K562 treated with DMSO at 1 percent for 4 hours (cell line): ENCODE measurements around the gene GNPDA1. TPM values are rescaled to one million over a fixed set of nuclear protein-coding genes. Genes with fewer than 3 reads are reported as not detected.

Experiments
- total RNA-seq: library from RNA; unstranded; fragments of 300-600 nt; gene quantifications from 2 replicates; pipeline ENCODE4 v1.2.3, GENCODE V29; 2022; ENCODE audit not compliant: insufficient read depth

Gene GNPDA1
- total RNA-seq, result 29.1 and 53.2 TPM in 2 replicates

DNA sequence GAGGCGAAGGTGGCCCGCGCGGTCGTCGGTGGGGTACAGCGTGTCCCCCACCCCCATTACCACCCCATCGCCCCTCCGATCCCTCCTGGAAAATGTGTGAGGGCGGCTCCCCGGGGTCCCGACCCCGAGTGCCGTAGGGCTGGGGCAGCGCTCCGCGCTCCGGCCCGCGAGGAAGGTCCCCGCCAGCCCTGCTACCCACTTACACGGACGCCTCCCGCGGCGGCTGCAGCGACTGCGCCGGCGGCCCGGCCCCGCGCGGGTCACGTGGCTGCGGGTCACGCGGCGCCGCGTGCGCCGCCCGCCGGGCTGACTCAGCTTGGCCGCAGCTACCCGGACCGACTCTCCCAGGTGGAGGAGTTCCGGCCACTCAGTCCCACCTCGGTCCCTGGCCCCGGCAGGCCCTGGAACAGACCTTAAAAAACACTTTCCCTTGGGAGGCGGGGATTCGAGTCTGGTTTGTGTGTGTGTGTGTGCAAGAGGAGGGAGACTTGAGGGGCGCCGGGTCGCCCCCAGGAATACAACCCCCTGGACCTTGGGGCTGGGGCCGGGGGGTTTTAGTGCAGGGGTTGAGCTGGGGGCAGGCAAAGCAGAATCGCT is at the start of gene GNPDA1:
TSS of gene GNPDA1 (minus strand) at position 236 of the 597 bp plus-strand sequence. CDS start 992 bp downstream, outside the sequence.

DNA sequence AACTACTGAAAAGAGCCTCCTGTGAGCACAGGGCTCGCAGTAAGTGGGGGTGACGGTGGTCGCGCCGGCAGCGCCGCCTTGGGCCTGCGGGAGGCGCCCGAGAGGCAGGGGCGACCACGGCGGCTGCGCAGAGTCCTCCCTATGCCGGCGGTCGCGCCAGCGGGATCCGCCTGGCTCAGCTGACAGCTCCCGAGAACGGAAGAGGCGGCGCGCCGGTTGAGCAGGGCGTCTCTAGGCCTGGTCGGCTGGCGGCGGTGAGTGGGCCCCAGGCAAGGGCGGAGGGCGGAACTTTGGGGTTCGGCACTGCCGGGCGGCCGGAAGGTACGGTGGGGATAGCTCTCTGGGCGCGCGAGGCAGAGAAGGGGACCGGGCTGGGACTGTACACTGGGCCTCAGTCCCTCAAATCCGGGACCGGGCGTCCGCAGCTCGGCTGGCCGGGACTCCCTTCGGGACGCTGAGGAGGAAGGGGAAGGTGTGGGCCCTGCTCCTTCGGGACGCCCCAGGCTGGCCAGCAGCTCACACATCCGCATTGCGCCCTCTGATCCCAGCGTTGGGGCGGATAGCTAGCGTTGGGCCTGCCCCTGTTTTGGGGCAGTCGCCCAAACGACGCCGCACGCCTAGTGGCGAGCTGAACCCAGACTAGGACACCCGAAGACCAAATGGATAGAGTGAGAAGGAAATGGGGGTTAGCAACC is 43.8 kb downstream of the GNPDA1 start, which contains the start of gene RNF14:
TSS of gene RNF14 (plus strand) at position 192 of the 695 bp plus-strand sequence. CDS start 4,484 bp downstream, outside the sequence.

DNA sequence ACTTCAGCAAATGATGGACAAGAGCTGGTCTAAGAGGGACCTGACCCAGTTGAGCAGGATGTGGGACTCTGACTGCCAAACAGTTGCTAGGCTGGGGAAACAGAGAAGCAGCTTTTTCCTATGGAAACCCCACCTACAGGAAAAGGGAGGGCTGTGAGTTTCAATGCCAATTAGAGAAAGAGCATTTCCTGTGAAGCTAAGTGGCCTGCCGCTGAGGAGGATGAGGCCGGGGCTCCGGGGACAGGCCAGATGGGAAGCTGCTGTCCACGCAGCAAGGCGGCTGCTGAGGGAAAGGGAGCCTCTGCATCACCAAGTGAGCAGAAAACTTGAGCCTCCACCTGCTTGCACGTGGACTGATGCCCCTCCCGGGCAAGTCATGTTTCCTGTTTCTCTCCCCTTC is 54.7 kb downstream of the GNPDA1 start, which contains the start of gene PCDH12:
TSS of gene PCDH12 (minus strand) at position 90 of the 400 bp plus-strand sequence. CDS start 351 bp downstream, outside the sequence.

Other genes with a start within 250 kb of the GNPDA1 start
- gene PCDH1, start 134.6 kb downstream of the GNPDA1 start, total RNA-seq, result 0.45 and 0.82 TPM in 2 replicates
- 45.9 and 56.1 TPM in 2 replicates for gene DELE1, start 89.2 kb downstream of the GNPDA1 start, total RNA-seq
- 0.08 and 0.34 TPM in 2 replicates for gene PCDH12, start 54.8 kb downstream of the GNPDA1 start, total RNA-seq
- gene RNF14, start 43.9 kb downstream of the GNPDA1 start, total RNA-seq, result 44.6 and 49.2 TPM in 2 replicates
- 24.1 and 24.6 TPM in 2 replicates for gene NDFIP1, start 95.8 kb upstream of the GNPDA1 start, total RNA-seq